Astrocyte of the spinal cord (primary cell): ENCODE results near the gene KIF5B.
"Not testable (repeated sequence)": the region's sequence is repeated elsewhere in the genome, so short reads cannot be mapped to it uniquely, and the experiment has no call there.

ENCODE experiments used
- DNase-seq: peaks from one replicate; pipeline ENCODE4 v3.0.0; 2011; ENCODE audit warnings: low read depth, low spot score
- H3K4me3 ChIP-seq: 2 replicates; pipeline ENCODE4 v1.5.1; 2011; ENCODE audit warnings: low read depth, mild to moderate bottlenecking, low read length, moderate library complexity
- in situ Hi-C: cut with HindIII; loops from 2 replicates; pipeline ENCODE4 v1.10.0; 2017; ENCODE audit warnings: low sequenced_read_pairs
- TF ChIP-seq, protein P1 (sequence below): IDR thresholded peaks from 2 replicates; pipeline ENCODE4 v1.5.1; 2012; ENCODE audit warnings: low read depth, mild to moderate bottlenecking, low read length, inconsistent platforms

The KIF5B gene

DNA sequence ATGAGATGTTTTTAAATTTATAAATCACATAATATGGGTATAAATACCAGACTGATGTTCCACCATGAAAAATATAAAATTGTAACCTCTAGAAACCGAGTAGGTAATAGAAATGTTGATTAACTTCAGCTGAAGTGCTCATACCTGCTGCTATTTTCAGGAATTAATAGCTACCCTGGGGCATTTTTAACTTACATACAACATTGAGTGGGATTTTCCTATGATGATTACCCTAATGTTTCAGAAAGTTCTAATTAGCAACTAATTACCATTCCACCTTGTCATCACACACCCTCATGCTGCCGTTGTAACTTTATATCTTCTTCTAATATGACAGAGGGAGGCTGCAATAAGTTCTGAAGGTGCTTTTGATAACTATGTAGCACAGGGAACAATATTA, 74.1 kb downstream of the KIF5B start:
- TF ChIP-seq, protein P1, sequence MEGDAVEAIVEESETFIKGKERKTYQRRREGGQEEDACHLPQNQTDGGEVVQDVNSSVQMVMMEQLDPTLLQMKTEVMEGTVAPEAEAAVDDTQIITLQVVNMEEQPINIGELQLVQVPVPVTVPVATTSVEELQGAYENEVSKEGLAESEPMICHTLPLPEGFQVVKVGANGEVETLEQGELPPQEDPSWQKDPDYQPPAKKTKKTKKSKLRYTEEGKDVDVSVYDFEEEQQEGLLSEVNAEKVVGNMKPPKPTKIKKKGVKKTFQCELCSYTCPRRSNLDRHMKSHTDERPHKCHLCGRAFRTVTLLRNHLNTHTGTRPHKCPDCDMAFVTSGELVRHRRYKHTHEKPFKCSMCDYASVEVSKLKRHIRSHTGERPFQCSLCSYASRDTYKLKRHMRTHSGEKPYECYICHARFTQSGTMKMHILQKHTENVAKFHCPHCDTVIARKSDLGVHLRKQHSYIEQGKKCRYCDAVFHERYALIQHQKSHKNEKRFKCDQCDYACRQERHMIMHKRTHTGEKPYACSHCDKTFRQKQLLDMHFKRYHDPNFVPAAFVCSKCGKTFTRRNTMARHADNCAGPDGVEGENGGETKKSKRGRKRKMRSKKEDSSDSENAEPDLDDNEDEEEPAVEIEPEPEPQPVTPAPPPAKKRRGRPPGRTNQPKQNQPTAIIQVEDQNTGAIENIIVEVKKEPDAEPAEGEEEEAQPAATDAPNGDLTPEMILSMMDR, result no peak
- in situ Hi-C loops, result no loop called here
- no peak for DNase-seq
- no peak overlapping the region for H3K4me3 ChIP-seq

DNA sequence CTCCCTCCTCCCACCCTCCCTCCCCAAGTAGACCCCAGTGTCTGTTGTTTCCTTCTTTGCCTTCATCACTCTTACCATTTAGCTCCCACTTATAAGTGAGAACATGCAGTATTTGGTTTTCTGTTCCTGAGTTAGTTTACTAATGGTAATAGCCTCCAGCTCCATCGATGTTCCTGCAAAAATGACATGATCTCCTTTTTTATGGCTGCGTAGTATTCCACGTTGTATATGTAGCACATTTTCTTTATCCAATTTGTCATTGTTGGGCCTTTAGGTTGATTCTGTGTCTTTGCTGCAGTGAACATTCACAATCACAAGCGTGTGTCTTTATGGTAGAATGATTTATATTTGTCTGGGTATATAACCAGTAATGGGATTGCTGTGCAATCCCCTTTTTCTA, 75.8 kb downstream of the KIF5B start:
- DNase-seq, result no peak
- H3K4me3 ChIP-seq, result no peak overlapping the region
- TF ChIP-seq, protein P1, result no peak
- in situ Hi-C loops, result no loop called here

DNA sequence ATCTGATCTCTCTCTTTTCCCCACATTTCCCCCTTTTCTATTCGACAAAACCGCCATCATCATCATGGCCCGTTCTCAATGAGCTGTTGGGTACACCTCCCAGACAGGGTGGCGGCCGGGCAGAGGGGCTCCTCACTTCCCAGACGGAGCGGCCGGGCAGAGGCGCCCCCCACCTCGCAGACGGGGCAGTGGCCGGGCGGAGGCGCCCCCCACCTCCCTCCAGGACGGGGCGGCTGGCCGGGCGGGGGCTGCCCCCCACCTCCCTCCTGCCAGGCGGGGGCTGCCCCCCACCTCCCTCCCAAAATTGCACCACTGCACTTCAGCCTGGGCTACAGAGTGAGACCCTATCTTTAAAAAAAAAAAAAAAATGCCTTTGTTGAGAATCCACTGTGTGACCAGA, 77.2 kb downstream of the KIF5B start:
- H3K4me3 ChIP-seq, DNase-seq, in situ Hi-C loops: not testable (repeated sequence)

DNA sequence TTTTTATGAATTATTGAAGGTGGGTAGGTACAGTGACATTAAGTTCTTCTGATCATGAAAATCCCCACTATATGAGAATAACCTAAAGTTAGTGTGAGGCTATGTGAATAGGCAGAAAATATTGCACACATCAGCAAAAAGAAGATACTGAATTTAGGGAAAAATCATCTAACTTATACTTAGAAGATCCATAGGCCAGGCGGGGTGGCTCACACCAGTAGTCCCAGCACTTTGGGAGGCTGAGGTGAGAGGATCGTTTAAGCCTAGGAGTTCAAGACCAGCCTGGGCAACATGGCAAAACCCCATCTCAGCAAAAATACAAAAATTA, 78.1 kb downstream of the KIF5B start:
- in situ Hi-C loops, result no loop called here
- H3K4me3 ChIP-seq, result no peak overlapping the region
- TF ChIP-seq, protein P1, result no peak
- DNase-seq, result no peak

DNA sequence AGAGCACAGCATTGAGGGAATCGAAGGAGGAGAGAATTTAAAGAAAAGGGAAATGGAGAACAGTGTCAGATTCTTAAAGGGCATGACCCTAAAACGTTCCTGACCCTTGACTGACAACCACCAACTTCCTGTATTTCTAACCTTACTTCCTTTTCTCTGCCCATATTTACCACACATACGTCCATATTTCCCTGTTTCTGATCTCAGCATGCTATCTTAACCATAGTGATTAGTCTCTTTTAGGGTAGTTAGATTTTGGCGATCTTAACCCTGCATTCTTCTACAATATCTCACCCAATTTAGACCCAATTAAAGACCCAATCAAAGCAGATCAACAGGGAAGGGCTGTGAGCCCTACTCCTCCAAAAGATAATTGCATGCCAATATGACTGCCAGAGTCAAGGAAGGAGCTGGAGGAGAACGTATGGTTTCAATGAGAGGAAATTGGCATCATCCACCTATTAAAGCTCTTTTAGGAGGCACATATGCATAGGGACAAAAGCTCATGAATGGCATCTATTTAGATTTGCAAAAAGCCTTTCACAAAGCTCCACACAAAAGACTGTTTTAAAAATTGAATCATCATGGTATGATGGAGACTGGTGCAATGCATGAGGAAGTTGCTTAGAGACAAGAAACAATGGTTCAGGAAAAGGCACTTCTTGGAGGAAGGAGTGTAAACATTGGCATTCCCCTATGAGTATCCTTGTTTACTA, 78.6 kb downstream of the KIF5B start:
- no peak overlapping the region for H3K4me3 ChIP-seq
- TF ChIP-seq, protein P1, result no peak
- DNase-seq, result peak; percentile 41
- in situ Hi-C loops, result no loop called here

DNA sequence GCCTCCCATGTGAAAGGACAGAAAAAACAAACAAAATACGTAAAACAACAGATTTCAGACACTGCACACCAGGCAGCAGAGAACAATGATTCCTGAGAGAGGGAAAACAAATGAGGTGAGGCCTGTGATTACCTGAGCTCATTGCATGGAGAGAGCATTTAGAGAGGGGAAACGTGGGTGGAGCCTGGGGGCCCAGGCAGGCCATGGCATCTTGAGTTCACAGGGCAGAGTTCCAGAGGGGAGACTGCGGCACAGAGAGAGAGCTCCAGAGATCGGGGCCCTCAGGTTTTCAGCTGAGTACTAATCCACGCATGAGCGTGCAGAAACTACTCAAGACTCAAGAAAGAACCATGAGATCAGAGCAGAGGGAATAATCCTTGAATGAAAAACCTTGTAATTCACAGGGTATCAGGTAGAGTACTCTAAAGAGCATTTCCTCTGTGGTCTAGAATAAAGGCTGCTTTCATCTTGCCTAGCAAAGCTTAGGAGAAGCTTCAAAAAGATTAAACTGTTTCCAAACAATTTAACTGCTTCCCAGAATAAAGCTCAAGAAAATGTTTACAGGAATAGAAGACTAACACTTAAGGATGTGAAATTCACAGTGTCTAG, 81.0 kb downstream of the KIF5B start:
- no peak overlapping the region for H3K4me3 ChIP-seq
- TF ChIP-seq, protein P1, result no peak
- in situ Hi-C loops, result no loop called here
- DNase-seq, result no peak

DNA sequence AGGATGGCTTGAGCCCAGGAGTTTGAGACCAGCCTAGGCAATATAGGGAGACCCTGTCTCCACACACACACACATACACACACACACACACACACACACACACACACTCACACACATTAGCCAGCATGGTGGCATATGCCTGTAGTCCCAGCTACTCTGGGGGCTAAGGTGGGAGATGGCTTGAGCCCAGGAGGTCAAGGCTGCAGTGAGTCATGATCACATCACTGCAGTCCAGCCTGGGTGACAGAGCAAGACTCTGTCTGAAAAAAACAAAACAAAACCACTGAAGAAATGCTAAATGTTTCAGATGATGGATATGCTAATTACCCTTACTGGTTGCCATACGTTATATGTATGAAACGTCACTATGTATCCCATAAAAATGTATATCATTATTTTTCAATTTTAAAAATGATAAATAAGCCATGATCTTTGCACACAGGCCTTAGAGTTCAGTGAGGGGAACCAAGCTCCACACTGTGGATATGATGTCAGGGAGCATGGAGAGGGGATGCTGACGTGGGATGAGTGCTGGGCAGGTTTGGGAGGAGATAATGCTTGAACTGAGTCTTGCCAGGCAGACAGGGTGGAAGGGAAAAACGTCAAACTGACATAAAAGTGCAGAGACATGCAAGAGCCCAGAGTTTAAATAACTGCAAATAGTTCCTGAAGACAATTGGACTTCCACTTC, 81.6 kb downstream of the KIF5B start:
- TF ChIP-seq, protein P1, result no peak

More for the DNA sequence above, 81.6 kb downstream of the KIF5B start:
- DNase-seq, result peak; percentile 28
- no peak overlapping the region for H3K4me3 ChIP-seq
- in situ Hi-C loops, result no loop called here
